ENCODE measurements around the gene ADAMTS17. TPM values are rescaled to one million over a fixed set of nuclear protein-coding genes. Genes with fewer than 3 reads are reported as not detected.

Gene ADAMTS17
- total and polyA plus RNA-seq, 9 of the 15 experiments (the other 6 are each of a cell fraction or from before 2014, with no cell fraction given) = 0.01 to 0.14 (median 0.07) TPM; not detected in 6

DNA sequence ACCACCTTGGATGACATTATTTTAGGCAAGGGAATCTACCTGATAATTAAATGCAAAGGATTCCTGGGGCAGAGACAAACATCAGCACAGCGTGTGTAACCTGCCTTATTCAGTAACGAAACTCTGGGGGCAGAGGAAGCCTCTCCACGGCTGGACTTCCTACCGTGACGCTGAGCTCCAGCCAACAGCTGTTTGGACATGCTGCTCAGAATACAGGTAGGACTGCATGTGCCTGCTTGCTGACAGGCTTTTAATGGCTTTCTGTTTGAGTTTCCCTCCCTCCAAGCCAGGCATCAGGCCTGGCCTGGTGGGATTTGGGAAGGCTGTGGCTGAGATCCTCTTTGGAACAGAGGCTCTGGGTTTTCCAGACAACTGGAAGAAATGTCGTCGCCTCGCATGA is 150.6 kb downstream of the ADAMTS17 start:
- POLR2A ChIA-PET = no interaction called here
- no peak for FAIRE-seq
- BruUV-seq (replicated peaks) = no TSS peak

DNA sequence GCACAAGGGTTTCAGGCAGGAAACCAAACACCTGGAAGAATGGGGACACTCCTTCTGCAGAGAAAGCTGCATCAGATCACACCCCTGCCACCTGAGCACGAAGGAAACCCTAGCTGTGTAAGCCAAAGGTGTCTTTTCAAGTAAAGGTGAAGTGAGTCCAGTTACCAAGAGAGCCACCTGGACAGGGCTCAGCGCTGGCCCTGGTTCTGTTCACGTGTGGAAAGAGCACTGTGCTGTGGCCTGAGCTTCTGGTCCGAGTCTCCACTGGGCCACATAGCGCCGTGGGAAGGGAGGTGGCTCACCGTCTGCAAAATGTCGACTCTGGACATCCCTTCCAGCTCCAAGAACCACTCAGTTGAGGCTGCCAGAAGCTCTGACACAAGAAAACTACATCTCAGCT is 151.1 kb downstream of the ADAMTS17 start:
- H3K4me1 ChIP-seq (replicated peaks in 1 of 2; ENCODE audit: control insufficient read depth in 2 of 2, insufficient read depth in 2 of 2, low read length in 2 of 2) = no peaks in the 10 kb centered on the region
- no peaks in the 10 kb centered on the region for H3K79me2 ChIP-seq (ENCODE audit: control insufficient read depth, insufficient read depth, low read length)
- H4K20me1 ChIP-seq (replicated peaks; ENCODE audit: control insufficient read depth, insufficient read depth, low read length) = no peaks in the 10 kb centered on the region; the same call in 1 of the 2 replicates
- no peaks in the 10 kb centered on the region for H3K9me3 ChIP-seq (replicated peaks; ENCODE audit: control insufficient read depth, insufficient read depth, low read depth, low read length)
- no peak for FAIRE-seq
- ATAC-seq = no peak
- peaks cover 3% of the 10 kb centered on the region for H3K9me1 ChIP-seq (ENCODE audit: control insufficient read depth, insufficient read depth, low read length)
- H3K4me3 ChIP-seq = no peak overlapping the region
- no peak overlapping the region for H3K9ac ChIP-seq (ENCODE audit: insufficient read depth in 1 of 2, low read depth in 2 of 2, low read length in 2 of 2)
- no peak overlapping the region for H3K27ac ChIP-seq (ENCODE audit: extremely low read depth, low read depth, low read length)
- no TSS peak for BruUV-seq (replicated peaks)
- under 1% methylated on average over 8 of the region's 8 CpGs for WGBS (ENCODE audit: insufficient coverage, low coverage, missing lambda C conversion rate)
- no peaks in the 10 kb centered on the region for H3K36me3 ChIP-seq (ENCODE audit: control insufficient read depth, insufficient read depth, low read length)
- peaks cover 0 to 75% of the 10 kb centered on the region in 2 experiments; a peak in 4 of 5 replicates for H3K27me3 ChIP-seq (ENCODE audit: control insufficient read depth in 2 of 2, insufficient read depth in 2 of 2, low read length in 2 of 2)
- ChIA-PET POLR2A (no interaction called here), CTCF (ENCODE audit: low intra/inter-chr PET ratio) (no interaction called here)
- in situ Hi-C loops (cut with MboI) (no loop called here), intact Hi-C loops (cut with micrococcal nuclease) (no loop called here)
- no peak overlapping the region for H2AFZ ChIP-seq (ENCODE audit: low read depth, low read length)
- H3K4me2 ChIP-seq (ENCODE audit: insufficient read depth, low read length) = no peak overlapping the region
- TF ChIP-seq, protein P1, sequence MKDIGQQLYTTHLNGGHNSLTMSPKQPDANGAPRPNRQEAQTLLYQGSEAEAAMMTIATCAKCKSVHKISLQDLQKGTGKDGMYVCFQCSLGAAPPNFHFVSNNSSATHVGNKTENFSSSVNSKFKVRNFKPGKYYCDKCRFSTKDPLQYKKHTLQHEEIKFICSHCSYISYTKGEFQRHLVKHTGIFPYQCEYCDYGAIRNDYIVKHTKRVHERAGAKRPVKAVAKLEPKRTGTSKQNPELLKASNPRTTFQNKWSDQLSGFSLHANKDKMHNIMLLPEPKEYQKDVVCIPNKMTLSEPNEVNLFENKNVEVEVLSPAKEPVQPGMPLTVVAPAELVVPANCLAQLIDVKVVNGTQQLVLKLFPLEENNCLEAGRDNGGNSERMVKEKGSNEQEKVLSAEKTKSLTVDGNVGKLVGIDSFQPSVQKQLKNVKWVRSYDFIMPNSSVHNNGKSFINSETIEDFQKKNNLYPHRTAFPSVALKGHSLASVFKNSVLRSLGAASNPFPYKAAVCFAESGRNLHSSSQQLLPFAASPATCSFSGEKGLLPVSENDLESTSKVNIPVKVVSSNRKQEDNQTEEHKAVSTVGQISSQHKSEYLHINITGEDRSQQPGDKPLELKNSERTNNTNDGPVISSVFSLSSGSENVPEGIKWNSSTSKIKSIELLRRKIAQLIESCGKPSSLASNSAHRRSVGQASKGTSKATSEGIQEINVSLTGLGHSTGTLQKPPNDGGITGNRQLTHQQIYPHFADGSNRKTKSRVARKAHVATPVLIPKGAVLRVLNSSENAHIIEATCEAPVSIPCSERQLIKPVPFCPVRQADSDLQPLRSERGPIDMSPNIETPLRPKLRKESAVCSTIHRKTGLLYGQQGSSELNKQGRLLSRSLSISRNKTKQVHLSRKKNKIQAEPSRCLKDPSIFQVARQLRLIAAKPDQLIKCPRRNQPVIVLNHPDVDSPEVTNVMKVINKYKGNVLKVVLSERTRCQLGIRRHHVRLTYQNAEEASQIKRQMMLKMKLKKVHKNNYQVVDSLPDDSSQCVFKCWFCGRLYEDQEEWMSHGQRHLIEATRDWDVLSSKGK (CRISPR knock-in tag; IDR thresholded peaks at IDR 0.05) = no peak
- TF ChIP-seq ZNF696 (CRISPR knock-in tag; conservative IDR thresholded peaks at IDR 0.05) = no peak
- TF ChIP-seq TFAP4 (CRISPR knock-in tag; IDR thresholded peaks at IDR 0.05; ENCODE audit: borderline replicate concordance) = no peak
- TF ChIP-seq IRF1 (CRISPR knock-in tag; IDR thresholded peaks at IDR 0.05; ENCODE audit: borderline replicate concordance) = no peak
- no peak for TF ChIP-seq TEAD1 (CRISPR knock-in tag; IDR thresholded peaks at IDR 0.05)
- DNase-seq (ENCODE audit: extremely low read depth in 1 of 4, low spot score in 3 of 4) = no peak

More for the DNA sequence above, 150.6 kb downstream of the ADAMTS17 start:
- Histone ChIP-seq H3K36me3 (ENCODE audit: control insufficient read depth, insufficient read depth, low read length) (no peaks in the 10 kb centered on the region), H3K27me3 (ENCODE audit: control insufficient read depth in 2 of 2, insufficient read depth in 2 of 2, low read length in 2 of 2) (peaks cover 0 to 71% of the 10 kb centered on the region in 2 experiments; a peak in 4 of 5 replicates), H4K20me1 (replicated peaks; ENCODE audit: control insufficient read depth, insufficient read depth, low read length) (no peaks in the 10 kb centered on the region; the same call in 1 of the 2 replicates), H3K9ac (ENCODE audit: insufficient read depth in 1 of 2, low read depth in 2 of 2, low read length in 2 of 2) (no peak overlapping the region), H3K9me3 (replicated peaks; ENCODE audit: control insufficient read depth, insufficient read depth, low read depth, low read length) (no peaks in the 10 kb centered on the region), H3K9me1 (ENCODE audit: control insufficient read depth, insufficient read depth, low read length) (no peaks in the 10 kb centered on the region), H2AFZ (ENCODE audit: low read depth, low read length) (no peak overlapping the region), H3K4me2 (ENCODE audit: insufficient read depth, low read length) (no peak overlapping the region), H3K4me3 (no peak overlapping the region), H3K4me1 (replicated peaks in 1 of 2; ENCODE audit: control insufficient read depth in 2 of 2, insufficient read depth in 2 of 2, low read length in 2 of 2) (no peaks in the 10 kb centered on the region), H3K27ac (ENCODE audit: extremely low read depth, low read depth, low read length) (no peak overlapping the region), H3K79me2 (ENCODE audit: control insufficient read depth, insufficient read depth, low read length) (no peaks in the 10 kb centered on the region)
- CTCF ChIA-PET (ENCODE audit: low intra/inter-chr PET ratio) = no interaction called here
- no peak for TF ChIP-seq SMAD2 (IDR thresholded peaks at IDR 0.05; ENCODE audit: low read depth, low read length)
- TF ChIP-seq NR1H2 (CRISPR knock-in tag; IDR thresholded peaks at IDR 0.05) = no peak
- TF ChIP-seq ZNF121 (CRISPR knock-in tag; conservative IDR thresholded peaks at IDR 0.05) = no peak
- no peak for TF ChIP-seq ZNF766 (CRISPR knock-in tag; conservative IDR thresholded peaks at IDR 0.05)
- no peak for TF ChIP-seq HDGF (IDR thresholded peaks at IDR 0.05)
- no peak for ATAC-seq
- in situ Hi-C loops (cut with MboI) (no loop called here), intact Hi-C loops (cut with micrococcal nuclease) (no loop called here)
- 0% methylated on average over 8 of the region's 8 CpGs for WGBS (ENCODE audit: insufficient coverage, low coverage, missing lambda C conversion rate)
- DNase-seq (ENCODE audit: extremely low read depth in 1 of 4, low spot score in 3 of 4) = no peak
